AG10803 (cell line): ENCODE data around the gene SEPHS1.
"Not testable (repeated sequence)": the region's sequence is repeated elsewhere in the genome, so short reads cannot be mapped to it uniquely, and the experiment has no call there.

Source experiments
- DNase-seq: peaks from one replicate; pipeline ENCODE4 v3.0.0; 2010; ENCODE audit warnings: low read depth
- H3K4me3 ChIP-seq: 2 replicates; pipeline ENCODE4 v1.5.1; 2011; ENCODE audit warnings: mild to moderate bottlenecking, low read length, control low read depth
- TF ChIP-seq, protein P1 (sequence below): conservative IDR thresholded peaks from 2 replicates; pipeline ENCODE4 v1.5.1; 2011; ENCODE audit warnings: mild to moderate bottlenecking, low read length, control low read depth, inconsistent platforms

Gene SEPHS1

DNA sequence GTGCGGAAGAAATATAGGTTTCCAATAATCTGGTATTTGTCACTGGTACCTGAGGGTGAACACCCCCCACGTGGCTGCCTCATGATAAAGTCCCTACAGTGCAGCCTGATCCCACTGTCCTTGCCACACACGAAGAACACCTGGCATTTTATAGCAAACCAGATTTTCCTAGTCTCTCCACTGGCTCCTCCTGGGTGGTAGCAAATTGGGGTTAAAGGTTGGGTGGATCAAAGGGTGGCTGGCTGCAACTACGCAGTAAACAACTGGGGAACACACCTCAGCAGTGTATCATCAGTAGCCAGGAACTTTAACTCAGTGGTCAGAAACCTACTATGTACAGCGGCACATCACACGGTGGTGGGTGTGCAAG is 10.3 kb downstream of the SEPHS1 start:
- TF ChIP-seq, protein P1, sequence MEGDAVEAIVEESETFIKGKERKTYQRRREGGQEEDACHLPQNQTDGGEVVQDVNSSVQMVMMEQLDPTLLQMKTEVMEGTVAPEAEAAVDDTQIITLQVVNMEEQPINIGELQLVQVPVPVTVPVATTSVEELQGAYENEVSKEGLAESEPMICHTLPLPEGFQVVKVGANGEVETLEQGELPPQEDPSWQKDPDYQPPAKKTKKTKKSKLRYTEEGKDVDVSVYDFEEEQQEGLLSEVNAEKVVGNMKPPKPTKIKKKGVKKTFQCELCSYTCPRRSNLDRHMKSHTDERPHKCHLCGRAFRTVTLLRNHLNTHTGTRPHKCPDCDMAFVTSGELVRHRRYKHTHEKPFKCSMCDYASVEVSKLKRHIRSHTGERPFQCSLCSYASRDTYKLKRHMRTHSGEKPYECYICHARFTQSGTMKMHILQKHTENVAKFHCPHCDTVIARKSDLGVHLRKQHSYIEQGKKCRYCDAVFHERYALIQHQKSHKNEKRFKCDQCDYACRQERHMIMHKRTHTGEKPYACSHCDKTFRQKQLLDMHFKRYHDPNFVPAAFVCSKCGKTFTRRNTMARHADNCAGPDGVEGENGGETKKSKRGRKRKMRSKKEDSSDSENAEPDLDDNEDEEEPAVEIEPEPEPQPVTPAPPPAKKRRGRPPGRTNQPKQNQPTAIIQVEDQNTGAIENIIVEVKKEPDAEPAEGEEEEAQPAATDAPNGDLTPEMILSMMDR: no peak
- H3K4me3 ChIP-seq: no peak overlapping the region

DNA sequence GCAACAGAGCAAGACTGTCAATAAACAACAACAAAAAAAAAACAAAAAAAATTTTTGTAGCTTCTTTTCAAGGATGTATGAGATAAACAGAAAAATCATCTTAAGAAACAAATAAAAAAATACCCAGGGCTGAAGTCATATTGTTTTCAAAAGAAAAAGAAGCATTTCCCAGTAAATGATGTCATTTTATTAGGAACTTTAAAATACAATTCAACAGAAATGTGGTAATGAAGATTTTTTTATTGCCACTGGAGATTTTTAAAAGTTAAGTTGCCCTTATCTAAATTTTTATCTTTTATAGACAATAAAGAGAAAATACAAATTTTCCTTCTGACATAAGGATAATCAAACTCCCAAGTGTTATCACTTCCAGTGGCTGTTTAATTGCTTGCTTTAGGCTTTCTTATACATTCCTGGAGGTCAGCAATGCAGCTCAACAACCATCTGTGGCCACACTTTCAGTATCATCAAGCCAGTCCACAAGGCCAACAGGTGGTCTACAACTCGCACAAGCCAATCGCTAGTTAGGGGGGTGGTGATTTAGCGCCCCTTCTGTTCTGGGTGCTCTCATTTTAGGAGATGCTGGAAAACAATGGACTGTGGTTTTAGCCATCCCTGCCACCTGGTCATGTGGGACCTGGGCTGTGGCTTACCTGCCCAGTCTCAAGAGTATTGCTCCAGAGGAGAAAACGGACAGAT is 10.8 kb downstream of the SEPHS1 start:
- no peak for DNase-seq
- TF ChIP-seq, protein P1: no peak
- H3K4me3 ChIP-seq: no peak overlapping the region

More for the DNA sequence above, 10.3 kb downstream of the SEPHS1 start:
- DNase-seq: no peak

DNA sequence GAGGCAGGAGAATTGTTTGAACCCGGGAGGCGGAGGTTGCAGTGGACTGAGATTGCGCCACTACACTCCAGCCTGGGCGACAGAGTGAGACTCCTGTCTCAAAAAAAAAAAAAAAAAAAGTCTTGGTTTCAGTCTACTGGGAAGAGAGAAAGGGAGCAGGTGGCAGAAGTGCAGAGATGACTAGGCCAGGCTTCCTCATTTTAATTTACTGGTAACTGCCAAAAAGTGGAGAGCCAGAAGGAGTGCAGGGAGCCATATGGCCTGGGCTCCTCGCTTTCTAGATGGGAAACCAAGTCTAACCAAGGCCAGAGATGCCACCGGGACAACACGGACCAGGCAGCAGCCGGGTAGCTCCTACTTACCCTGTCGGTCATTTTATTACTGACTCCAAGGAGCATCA is 12.2 kb downstream of the SEPHS1 start:
- no peak for DNase-seq
- H3K4me3 ChIP-seq: no peak overlapping the region
- TF ChIP-seq, protein P1: no peak

DNA sequence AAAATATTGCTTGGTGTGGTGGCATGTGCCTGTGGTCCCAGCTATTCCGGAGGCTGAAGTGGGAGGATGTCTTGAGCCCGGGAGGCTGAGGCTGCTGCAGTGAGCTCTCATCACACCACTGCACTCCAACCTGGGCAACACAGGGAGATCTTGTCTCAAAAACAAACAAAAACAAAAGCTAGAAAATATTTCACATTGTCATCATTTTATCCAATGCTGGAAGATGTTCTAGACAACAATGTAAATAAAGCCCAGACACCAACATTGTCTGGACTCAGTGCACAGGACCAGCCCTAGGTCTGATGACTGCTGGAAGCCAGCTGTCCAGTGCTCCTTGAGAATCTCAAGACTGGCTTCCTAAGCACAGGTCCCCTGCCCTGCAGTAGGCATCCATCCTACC is 13.5 kb downstream of the SEPHS1 start:
- DNase-seq: no peak
- TF ChIP-seq, protein P1: no peak

DNA sequence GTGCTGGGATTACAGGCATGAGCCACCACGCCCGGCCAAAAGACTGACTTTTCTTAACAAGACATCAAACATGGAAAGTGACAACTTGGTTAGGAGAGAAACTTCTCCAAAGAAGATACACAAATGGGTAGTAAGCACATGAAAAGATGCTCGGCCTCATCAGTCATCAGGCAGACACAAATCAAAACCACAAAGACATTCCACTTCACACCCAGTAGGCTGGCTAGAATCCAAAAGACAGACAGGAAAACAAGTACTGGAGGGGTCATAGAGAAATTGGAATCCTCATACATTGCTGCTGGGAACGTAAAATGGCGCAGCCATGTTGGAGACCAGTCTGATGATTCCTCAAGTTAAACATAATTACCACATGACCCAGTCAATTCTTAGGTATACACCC is 16.4 kb downstream of the SEPHS1 start:
- H3K4me3 ChIP-seq: no peak overlapping the region
- DNase-seq: peak; percentile 9
- TF ChIP-seq, protein P1: no peak

More for the DNA sequence above, 13.5 kb downstream of the SEPHS1 start:
- no peak overlapping the region for H3K4me3 ChIP-seq

DNA sequence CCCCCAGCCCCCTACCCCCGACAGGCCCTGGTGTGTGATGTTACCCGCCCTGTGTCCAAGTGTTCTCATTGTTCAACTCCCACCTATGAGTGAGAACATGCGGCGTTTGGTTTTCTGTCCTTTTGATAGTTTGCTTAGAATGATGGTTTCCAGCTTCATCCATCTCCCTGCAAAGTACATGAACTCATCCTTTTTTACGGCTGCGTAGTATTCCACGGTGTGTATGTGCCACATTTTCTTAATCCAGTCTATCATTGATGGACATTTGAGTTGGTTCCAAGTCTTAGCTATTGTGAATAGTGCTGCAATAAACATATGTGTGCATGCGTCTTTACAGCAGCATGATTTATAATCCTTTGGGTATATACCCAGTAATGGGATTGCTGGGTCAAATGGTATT is 17.1 kb downstream of the SEPHS1 start:
- DNase-seq: not testable (repeated sequence)

DNA sequence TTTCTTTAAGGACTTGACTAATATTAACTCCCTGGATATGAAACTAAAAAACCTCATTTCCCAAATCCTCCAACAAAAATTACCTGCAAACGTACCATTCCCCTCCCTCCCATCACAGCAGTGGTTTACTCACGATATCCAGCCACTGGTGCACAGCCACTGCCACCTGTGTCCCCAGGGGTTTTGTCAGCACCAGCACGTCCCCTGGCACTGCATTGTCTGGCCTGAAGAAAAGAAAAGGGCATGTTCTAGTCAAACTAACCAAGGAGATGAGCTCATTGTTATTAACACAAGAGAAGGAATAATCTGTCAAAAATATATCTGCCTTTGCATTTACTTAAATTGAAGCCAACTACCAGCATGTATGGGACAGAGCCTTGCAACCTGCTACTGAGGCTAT is 18.5 kb downstream of the SEPHS1 start:
- no peak overlapping the region for H3K4me3 ChIP-seq
- no peak for DNase-seq
- TF ChIP-seq, protein P1: no peak

More for the DNA sequence above, 17.1 kb downstream of the SEPHS1 start:
- H3K4me3 ChIP-seq: not testable (repeated sequence)

DNA sequence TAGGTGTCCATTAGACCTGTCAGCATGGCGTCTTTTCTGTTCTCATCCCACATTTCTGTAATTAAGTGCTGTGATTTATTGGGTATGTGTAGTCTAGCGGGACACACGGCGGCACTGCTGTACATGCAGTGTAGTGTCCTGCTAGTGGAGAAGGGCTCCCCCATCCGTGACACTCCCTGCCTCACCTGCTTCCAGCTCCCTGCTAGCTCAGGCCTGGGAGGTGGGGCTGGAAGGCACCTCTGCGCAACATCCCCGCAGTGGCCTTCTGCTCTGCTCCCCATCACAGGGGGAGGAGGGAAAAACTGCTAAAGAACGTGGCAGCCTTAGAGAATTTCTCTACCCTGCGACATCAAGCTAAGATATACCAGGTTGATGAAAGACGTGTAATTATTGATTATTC is 19.5 kb downstream of the SEPHS1 start:
- TF ChIP-seq, protein P1: no peak

More for the DNA sequence above, 19.5 kb downstream of the SEPHS1 start:
- no peak for DNase-seq
- H3K4me3 ChIP-seq: no peak overlapping the region
